OCI-LY1 (cell line): ENCODE measurements around the gene MMAB.

Source experiments
- H2AFZ ChIP-seq: fragments of 200-600 bp; sonication (generic), shearing (Covaris generic); 2 replicates; pipeline ENCODE4 v1.6.0; 2014; ENCODE audit warnings: antibody characterized with exemption, mild to moderate bottlenecking, low read length
- H3F3A ChIP-seq: fragments of 200-600 bp; sonication (generic), shearing (Covaris generic); 2 replicates; pipeline ENCODE4 v1.6.0; 2014; ENCODE audit warnings: mild to moderate bottlenecking, antibody characterized with exemption, low read length, moderate library complexity; ENCODE audit not compliant: insufficient read depth
- H3K27ac ChIP-seq: fragments of 200-600 bp; sonication (generic); 2 replicates; pipeline ENCODE4 v1.5.1; 2014; ENCODE audit warnings: low read length, mixed run types, mild to moderate bottlenecking, low read depth; ENCODE audit not compliant: poor library complexity, severe bottlenecking
- H3K27me3 ChIP-seq: fragments of 200-600 bp; sonication (generic); 2 replicates; pipeline ENCODE4 v1.6.0; 2014; ENCODE audit warnings: antibody characterized with exemption, mild to moderate bottlenecking, low read length, moderate library complexity; ENCODE audit not compliant: insufficient read depth
- H3K36me3 ChIP-seq: fragments of 200-600 bp; sonication (generic); 2 replicates; pipeline ENCODE4 v1.6.1; 2014; ENCODE audit warnings: mild to moderate bottlenecking, antibody characterized with exemption, low read length, moderate library complexity, mixed read lengths; ENCODE audit not compliant: insufficient read depth
- H3K4me1 ChIP-seq: fragments of 200-600 bp; sonication (generic); 2 replicates; pipeline ENCODE4 v1.5.1; 2014; ENCODE audit warnings: mild to moderate bottlenecking, low read length, moderate library complexity; ENCODE audit not compliant: insufficient read depth, severe bottlenecking
- H3K4me2 ChIP-seq: fragments of 200-600 bp; sonication (generic), shearing (Covaris generic); 2 replicates; pipeline ENCODE4 v1.6.1; 2014; ENCODE audit warnings: low read length
- H3K4me3 ChIP-seq: fragments of 200-600 bp; sonication (generic); 2 replicates; pipeline ENCODE4 v1.5.1; 2014; ENCODE audit warnings: low read length, low read depth, mild to moderate bottlenecking, mixed read lengths; ENCODE audit not compliant: poor library complexity, severe bottlenecking
- H3K79me2 ChIP-seq: fragments of 200-600 bp; shearing (Covaris generic); 2 replicates; pipeline ENCODE4 v1.6.1; 2016; ENCODE audit warnings: mixed run types, low read length, mixed read lengths; ENCODE audit not compliant: insufficient read depth
- H3K9ac ChIP-seq: fragments of 200-600 bp; sonication (generic), shearing (Covaris generic); 2 replicates; pipeline ENCODE4 v1.6.1; 2014; ENCODE audit warnings: mild to moderate bottlenecking, low read length, mixed read lengths
- H3K9me2 ChIP-seq: fragments of 200-600 bp; sonication (generic), shearing (Covaris generic); 2 replicates; pipeline ENCODE4 v1.6.1; 2014; ENCODE audit warnings: low read depth, mild to moderate bottlenecking, low read length, mixed read lengths
- H3K9me3 ChIP-seq: fragments of 200-600 bp; shearing (Covaris generic); 2 replicates; pipeline ENCODE4 v1.6.1; 2014; ENCODE audit warnings: low read length, mixed read lengths
- H4K20me1 ChIP-seq: fragments of 200-600 bp; sonication (generic), shearing (Covaris generic); 2 replicates; pipeline ENCODE4 v1.6.0; 2016; ENCODE audit warnings: mild to moderate bottlenecking, low read length; ENCODE audit not compliant: insufficient read depth
- EZH2 ChIP-seq: fragments of 200-600 bp; sonication (generic), shearing (Covaris generic); IDR thresholded peaks from 2 replicates; pipeline ENCODE4 v1.8.0; 2017; ENCODE audit warnings: borderline replicate concordance, mixed run types, mild to moderate bottlenecking, antibody characterized with exemption, low read length, moderate library complexity, mixed read lengths
- TF ChIP-seq, protein P1 (sequence below): fragments of 200-600 bp; sonication (generic), shearing (Covaris generic); IDR thresholded peaks from 2 replicates; pipeline ENCODE4 v1.5.1; 2017; ENCODE audit warnings: mild to moderate bottlenecking, antibody characterized with exemption, low read length, moderate library complexity, mixed read lengths

MMAB gene

DNA sequence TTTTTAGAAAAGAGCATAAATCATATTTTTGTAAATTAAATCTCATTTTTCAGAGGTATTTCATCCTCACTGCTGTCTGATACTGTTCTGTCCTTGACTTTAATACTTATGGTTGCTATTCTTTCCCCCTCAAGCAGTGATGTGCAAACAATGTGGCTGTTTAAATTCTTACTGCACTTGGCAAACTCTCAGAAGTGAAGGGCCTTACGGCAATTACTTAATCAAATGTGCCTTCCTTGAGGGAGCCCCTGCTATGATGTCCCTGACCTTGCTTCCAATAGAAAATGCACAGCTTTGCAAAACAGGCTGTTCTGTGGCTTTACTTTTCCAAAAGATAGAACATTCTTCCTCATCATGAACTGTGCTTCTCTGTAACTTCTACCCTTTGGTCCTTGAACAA, 60.7 kb downstream of the MMAB start:
- no peak overlapping the region for H2AFZ ChIP-seq
- peaks cover 9% of the 10 kb centered on the region; the same call in 1 of the 2 replicates for H3K36me3 ChIP-seq
- H3K9me2 ChIP-seq, result no peaks in the 10 kb centered on the region
- H3K4me2 ChIP-seq, result no peak overlapping the region
- no peaks in the 10 kb centered on the region for H4K20me1 ChIP-seq
- no peak overlapping the region for H3K4me3 ChIP-seq
- H3K9ac ChIP-seq, result no peak overlapping the region
- H3F3A ChIP-seq, result no peaks in the 10 kb centered on the region
- H3K27ac ChIP-seq, result no peak overlapping the region
- no peak for TF ChIP-seq EZH2
- TF ChIP-seq, protein P1, sequence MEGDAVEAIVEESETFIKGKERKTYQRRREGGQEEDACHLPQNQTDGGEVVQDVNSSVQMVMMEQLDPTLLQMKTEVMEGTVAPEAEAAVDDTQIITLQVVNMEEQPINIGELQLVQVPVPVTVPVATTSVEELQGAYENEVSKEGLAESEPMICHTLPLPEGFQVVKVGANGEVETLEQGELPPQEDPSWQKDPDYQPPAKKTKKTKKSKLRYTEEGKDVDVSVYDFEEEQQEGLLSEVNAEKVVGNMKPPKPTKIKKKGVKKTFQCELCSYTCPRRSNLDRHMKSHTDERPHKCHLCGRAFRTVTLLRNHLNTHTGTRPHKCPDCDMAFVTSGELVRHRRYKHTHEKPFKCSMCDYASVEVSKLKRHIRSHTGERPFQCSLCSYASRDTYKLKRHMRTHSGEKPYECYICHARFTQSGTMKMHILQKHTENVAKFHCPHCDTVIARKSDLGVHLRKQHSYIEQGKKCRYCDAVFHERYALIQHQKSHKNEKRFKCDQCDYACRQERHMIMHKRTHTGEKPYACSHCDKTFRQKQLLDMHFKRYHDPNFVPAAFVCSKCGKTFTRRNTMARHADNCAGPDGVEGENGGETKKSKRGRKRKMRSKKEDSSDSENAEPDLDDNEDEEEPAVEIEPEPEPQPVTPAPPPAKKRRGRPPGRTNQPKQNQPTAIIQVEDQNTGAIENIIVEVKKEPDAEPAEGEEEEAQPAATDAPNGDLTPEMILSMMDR, result no peak
- no peaks in the 10 kb centered on the region for H3K9me3 ChIP-seq
- no peaks in the 10 kb centered on the region for H3K4me1 ChIP-seq
- H3K79me2 ChIP-seq, result no peaks in the 10 kb centered on the region
- H3K27me3 ChIP-seq, result no peaks in the 10 kb centered on the region

DNA sequence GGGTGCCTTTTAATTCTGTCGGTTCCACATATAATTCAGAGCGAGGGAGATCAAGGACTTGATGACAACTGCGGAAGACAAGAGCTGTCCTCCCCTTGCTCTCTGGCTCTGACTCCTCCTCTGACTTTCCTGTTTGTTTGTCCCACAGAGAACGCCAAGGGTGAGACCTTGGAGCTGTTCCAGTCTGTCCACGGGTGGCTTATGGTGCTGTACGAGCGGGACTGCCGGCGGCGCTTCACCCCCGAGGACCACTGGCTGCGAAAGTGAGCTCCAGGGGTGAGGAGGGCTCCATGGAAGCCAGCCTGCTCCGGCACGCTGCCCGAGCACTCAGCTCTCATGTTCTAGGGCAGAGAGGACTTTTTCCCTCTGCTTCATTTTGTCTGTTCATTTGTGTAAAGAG, 63.1 kb downstream of the MMAB start:
- no peaks in the 10 kb centered on the region for H3K79me2 ChIP-seq
- H3K9me3 ChIP-seq, result no peaks in the 10 kb centered on the region
- no peaks in the 10 kb centered on the region for H3K4me1 ChIP-seq
- no peak overlapping the region for H3K27ac ChIP-seq
- no peaks in the 10 kb centered on the region for H3K9me2 ChIP-seq
- no peaks in the 10 kb centered on the region for H3K27me3 ChIP-seq
- H2AFZ ChIP-seq, result no peak overlapping the region
- H3K4me3 ChIP-seq, result no peak overlapping the region
- no peaks in the 10 kb centered on the region for H4K20me1 ChIP-seq
- no peak overlapping the region for H3K4me2 ChIP-seq
- H3K9ac ChIP-seq, result no peak overlapping the region
- H3K36me3 ChIP-seq, result peaks cover 12% of the 10 kb centered on the region; the same call in 1 of the 2 replicates
- H3F3A ChIP-seq, result no peaks in the 10 kb centered on the region
- TF ChIP-seq EZH2, result no peak
- TF ChIP-seq, protein P1, result no peak

DNA sequence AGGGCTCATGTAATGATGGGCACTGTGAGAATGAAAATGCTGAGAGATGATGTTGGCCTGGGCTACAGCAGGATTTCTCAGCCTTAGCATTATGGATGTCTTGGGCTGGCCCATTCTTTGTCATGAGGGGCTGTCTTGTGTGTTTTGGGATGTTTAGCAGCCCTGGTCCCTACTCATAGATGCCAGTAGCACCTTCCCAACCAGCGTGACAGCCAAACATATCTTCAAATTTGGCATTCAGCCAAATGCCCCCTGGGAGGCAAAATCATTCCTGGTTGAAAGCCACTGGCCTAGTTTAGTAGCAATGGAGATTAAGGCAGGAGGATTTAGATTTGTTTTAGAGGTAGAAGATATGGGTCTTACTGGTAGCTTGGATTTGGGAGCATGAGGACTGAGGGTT, 69.2 kb downstream of the MMAB start:
- Histone ChIP-seq H3K4me3 (no peak overlapping the region), H3K9me3 (no peaks in the 10 kb centered on the region), H3K4me2 (no peak overlapping the region), H3F3A (no peaks in the 10 kb centered on the region), H4K20me1 (no peaks in the 10 kb centered on the region), H3K36me3 (peaks cover 11% of the 10 kb centered on the region; the same call in 1 of the 2 replicates), H3K9ac (no peak overlapping the region), H3K27ac (no peak overlapping the region), H3K27me3 (no peaks in the 10 kb centered on the region), H3K9me2 (no peaks in the 10 kb centered on the region), H2AFZ (no peak overlapping the region), H3K79me2 (no peaks in the 10 kb centered on the region), H3K4me1 (no peaks in the 10 kb centered on the region)
- TF ChIP-seq, protein P1, result no peak
- TF ChIP-seq EZH2, result no peak
